Measurements from ENCODE around the gene PLCD3.

The PLCD3 gene

GRCh38 chr17:45144199-45145034 lies 12.1 kb upstream of the PLCD3 start:
- H3K14ac ChIP-seq (ENCODE audit: low read length in 2 of 2): no peak overlapping the region
- no peaks in the 10 kb centered on the region for H3K9me3 ChIP-seq (ENCODE audit: control insufficient read depth, low read length)
- peak overlapping the region; percentile 68 for H2AFZ ChIP-seq (ENCODE audit: low read depth, low read length)
- H3K4me3 ChIP-seq (ENCODE audit: insufficient read depth in 1 of 2, low read depth in 1 of 2, low read length in 2 of 2): peak overlapping the region in 1 of 2 experiments; percentile 70
- peak overlapping the region; percentile 87 for H4K91ac ChIP-seq (ENCODE audit: low read length)
- peak overlapping the region; percentile 66 for H2BK15ac ChIP-seq (ENCODE audit: low read depth, poor library complexity, severe bottlenecking)
- H3K9ac ChIP-seq (ENCODE audit: low read length): peak overlapping the region; percentile 92
- peak overlapping the region; percentile 79 to 90 for H2BK12ac ChIP-seq (ENCODE audit: low read length in 2 of 2)
- H3K4me1 ChIP-seq (ENCODE audit: control insufficient read depth, insufficient read depth, low read depth, low read length): peaks cover 28% of the 10 kb centered on the region
- H3K79me1 ChIP-seq (replicated peaks; ENCODE audit: low read length, poor library complexity, severe bottlenecking): peaks cover 12% of the 10 kb centered on the region
- no peak for DNase-seq
- no peak overlapping the region for H2BK5ac ChIP-seq (ENCODE audit: low read depth, low read length, poor library complexity, severe bottlenecking)
- 53% methylated on average over 56 of the region's 71 CpGs for WGBS
- H3K4ac ChIP-seq (ENCODE audit: low read depth in 1 of 2, low read length in 2 of 2): peak overlapping the region; percentile 79 to 88
- H3K36me3 ChIP-seq (ENCODE audit: control insufficient read depth in 1 of 2, insufficient read depth in 2 of 2, low read depth in 1 of 2, low read length in 2 of 2): peaks cover 0 to 8% of the 10 kb centered on the region in 2 experiments
- no peaks in the 10 kb centered on the region for H3K27me3 ChIP-seq (ENCODE audit: control insufficient read depth in 1 of 2, insufficient read depth in 1 of 2, low read length in 2 of 2)
- H2BK120ac ChIP-seq (ENCODE audit: low read depth, low read length): peak overlapping the region; percentile 75
- peak overlapping the region; percentile 70 for H2AK5ac ChIP-seq (ENCODE audit: low read length, severe bottlenecking)
- peak overlapping the region; percentile 49 for H3K4me2 ChIP-seq (ENCODE audit: low read length, poor library complexity, severe bottlenecking)
- no peak overlapping the region for H3K23ac ChIP-seq (ENCODE audit: low read length in 2 of 2)
- peak overlapping the region; percentile 56 for H3K27ac ChIP-seq (ENCODE audit: low read length, poor library complexity, severe bottlenecking)
- peak overlapping the region; percentile 58 for H4K8ac ChIP-seq (ENCODE audit: low read length)
- peak overlapping the region in 1 of 2 experiments; percentile 70 for H3K18ac ChIP-seq (ENCODE audit: low read depth in 1 of 2, low read length in 2 of 2)

GRCh38 chr17:45143767-45144198 lies 11.5 kb upstream of the PLCD3 start:
- no peaks in the 10 kb centered on the region for H3K9me3 ChIP-seq (ENCODE audit: control insufficient read depth, low read length)
- H2AK5ac ChIP-seq (ENCODE audit: low read length, severe bottlenecking): no peak overlapping the region
- no peak overlapping the region for H3K23ac ChIP-seq (ENCODE audit: low read length in 2 of 2)
- 20% methylated on average over 7 of the region's 21 CpGs for WGBS
- peaks cover 12% of the 10 kb centered on the region for H3K79me1 ChIP-seq (replicated peaks; ENCODE audit: low read length, poor library complexity, severe bottlenecking)
- peaks cover 28% of the 10 kb centered on the region for H3K4me1 ChIP-seq (ENCODE audit: control insufficient read depth, insufficient read depth, low read depth, low read length)
- no peak overlapping the region for H2AFZ ChIP-seq (ENCODE audit: low read depth, low read length)
- no peak overlapping the region for H4K91ac ChIP-seq (ENCODE audit: low read length)
- peak; percentile 57 for DNase-seq
- H4K8ac ChIP-seq (ENCODE audit: low read length): peak overlapping the region; percentile 58
- peak overlapping the region; percentile 56 for H3K27ac ChIP-seq (ENCODE audit: low read length, poor library complexity, severe bottlenecking)
- H3K4me2 ChIP-seq (ENCODE audit: low read length, poor library complexity, severe bottlenecking): peak overlapping the region; percentile 49
- peak overlapping the region; percentile 75 for H2BK120ac ChIP-seq (ENCODE audit: low read depth, low read length)
- peak overlapping the region; percentile 44 for H2BK15ac ChIP-seq (ENCODE audit: low read depth, poor library complexity, severe bottlenecking)
- peak overlapping the region in 1 of 2 experiments; percentile 25 for H2BK12ac ChIP-seq (ENCODE audit: low read length in 2 of 2)
- H2BK5ac ChIP-seq (ENCODE audit: low read depth, low read length, poor library complexity, severe bottlenecking): no peak overlapping the region
- H3K18ac ChIP-seq (ENCODE audit: low read depth in 1 of 2, low read length in 2 of 2): peak overlapping the region in 1 of 2 experiments; percentile 63
- peak overlapping the region in 1 of 2 experiments; percentile 70 for H3K4me3 ChIP-seq (ENCODE audit: insufficient read depth in 1 of 2, low read depth in 1 of 2, low read length in 2 of 2)
- H3K14ac ChIP-seq (ENCODE audit: low read length in 2 of 2): no peak overlapping the region
- peak overlapping the region; percentile 92 for H3K9ac ChIP-seq (ENCODE audit: low read length)
- peak overlapping the region in 1 of 2 experiments; percentile 88 for H3K4ac ChIP-seq (ENCODE audit: low read depth in 1 of 2, low read length in 2 of 2)
- no peaks in the 10 kb centered on the region for H3K27me3 ChIP-seq (ENCODE audit: control insufficient read depth in 1 of 2, insufficient read depth in 1 of 2, low read length in 2 of 2)
- H3K36me3 ChIP-seq (ENCODE audit: control insufficient read depth in 1 of 2, insufficient read depth in 2 of 2, low read depth in 1 of 2, low read length in 2 of 2): peaks cover 0 to 8% of the 10 kb centered on the region in 2 experiments

GRCh38 chr17:45143094-45143670 lies 10.9 kb upstream of the PLCD3 start:
- Histone ChIP-seq H3K79me1 (replicated peaks; ENCODE audit: low read length, poor library complexity, severe bottlenecking) (peaks cover 12% of the 10 kb centered on the region), H4K91ac (ENCODE audit: low read length) (peak overlapping the region; percentile 44), H2BK120ac (ENCODE audit: low read depth, low read length) (no peak overlapping the region), H2AK5ac (ENCODE audit: low read length, severe bottlenecking) (no peak overlapping the region), H3K27ac (ENCODE audit: low read length, poor library complexity, severe bottlenecking) (no peak overlapping the region), H2BK12ac (ENCODE audit: low read length in 2 of 2) (no peak overlapping the region), H3K9me3 (ENCODE audit: control insufficient read depth, low read length) (no peaks in the 10 kb centered on the region), H3K23ac (ENCODE audit: low read length in 2 of 2) (no peak overlapping the region), H3K4me2 (ENCODE audit: low read length, poor library complexity, severe bottlenecking) (no peak overlapping the region), H3K27me3 (ENCODE audit: control insufficient read depth in 1 of 2, insufficient read depth in 1 of 2, low read length in 2 of 2) (no peaks in the 10 kb centered on the region), H3K4me3 (ENCODE audit: insufficient read depth in 1 of 2, low read depth in 1 of 2, low read length in 2 of 2) (peak overlapping the region in 1 of 2 experiments; percentile 70), H2AFZ (ENCODE audit: low read depth, low read length) (no peak overlapping the region), H3K18ac (ENCODE audit: low read depth in 1 of 2, low read length in 2 of 2) (peak overlapping the region in 1 of 2 experiments; percentile 63), H3K9ac (ENCODE audit: low read length) (peak overlapping the region; percentile 92), H2BK15ac (ENCODE audit: low read depth, poor library complexity, severe bottlenecking) (no peak overlapping the region), H3K14ac (ENCODE audit: low read length in 2 of 2) (no peak overlapping the region), H3K36me3 (ENCODE audit: control insufficient read depth in 1 of 2, insufficient read depth in 2 of 2, low read depth in 1 of 2, low read length in 2 of 2) (peaks cover 0 to 8% of the 10 kb centered on the region in 2 experiments), H3K4ac (ENCODE audit: low read depth in 1 of 2, low read length in 2 of 2) (peak overlapping the region in 1 of 2 experiments; percentile 36), H3K4me1 (ENCODE audit: control insufficient read depth, insufficient read depth, low read depth, low read length) (peaks cover 28% of the 10 kb centered on the region), H2BK5ac (ENCODE audit: low read depth, low read length, poor library complexity, severe bottlenecking) (no peak overlapping the region), H4K8ac (ENCODE audit: low read length) (peak overlapping the region; percentile 58)
- 84% methylated on average over 13 of the region's 13 CpGs for WGBS
- DNase-seq: no peak

GRCh38 chr17:45139533-45139920 lies 7.2 kb upstream of the PLCD3 start:
- no peak overlapping the region for H2AK5ac ChIP-seq (ENCODE audit: low read length, severe bottlenecking)
- no peak overlapping the region for H3K9ac ChIP-seq (ENCODE audit: low read length)
- H3K36me3 ChIP-seq (ENCODE audit: control insufficient read depth in 1 of 2, insufficient read depth in 2 of 2, low read depth in 1 of 2, low read length in 2 of 2): peaks cover 0 to 6% of the 10 kb centered on the region in 2 experiments
- H2BK15ac ChIP-seq (ENCODE audit: low read depth, poor library complexity, severe bottlenecking): no peak overlapping the region
- H4K91ac ChIP-seq (ENCODE audit: low read length): no peak overlapping the region
- peaks cover 27% of the 10 kb centered on the region for H3K4me1 ChIP-seq (ENCODE audit: control insufficient read depth, insufficient read depth, low read depth, low read length)
- H3K23ac ChIP-seq (ENCODE audit: low read length in 2 of 2): no peak overlapping the region
- H4K8ac ChIP-seq (ENCODE audit: low read length): no peak overlapping the region
- no peak overlapping the region for H3K4me2 ChIP-seq (ENCODE audit: low read length, poor library complexity, severe bottlenecking)
- H2BK5ac ChIP-seq (ENCODE audit: low read depth, low read length, poor library complexity, severe bottlenecking): no peak overlapping the region
- H3K14ac ChIP-seq (ENCODE audit: low read length in 2 of 2): no peak overlapping the region
- H3K4me3 ChIP-seq (ENCODE audit: insufficient read depth in 1 of 2, low read depth in 1 of 2, low read length in 2 of 2): no peak overlapping the region
- no peak overlapping the region for H2BK12ac ChIP-seq (ENCODE audit: low read length in 2 of 2)
- no peak overlapping the region for H3K4ac ChIP-seq (ENCODE audit: low read depth in 1 of 2, low read length in 2 of 2)
- WGBS: over 99% methylated on average over 4 of the region's 4 CpGs
- H3K79me1 ChIP-seq (replicated peaks; ENCODE audit: low read length, poor library complexity, severe bottlenecking): peaks cover 14% of the 10 kb centered on the region
- H3K18ac ChIP-seq (ENCODE audit: low read depth in 1 of 2, low read length in 2 of 2): no peak overlapping the region
- DNase-seq: no peak
- H2BK120ac ChIP-seq (ENCODE audit: low read depth, low read length): no peak overlapping the region
- no peaks in the 10 kb centered on the region for H3K9me3 ChIP-seq (ENCODE audit: control insufficient read depth, low read length)
- no peaks in the 10 kb centered on the region for H3K27me3 ChIP-seq (ENCODE audit: control insufficient read depth in 1 of 2, insufficient read depth in 1 of 2, low read length in 2 of 2)
- no peak overlapping the region for H2AFZ ChIP-seq (ENCODE audit: low read depth, low read length)
- H3K27ac ChIP-seq (ENCODE audit: low read length, poor library complexity, severe bottlenecking): no peak overlapping the region

All from mesenchymal stem cell (in vitro differentiated cells and primary cell).